ENCODE results near the gene RRAGB.
A peak's percentile ranks its signal among the peaks of the same experiment; 100 is the strongest.

DNA sequence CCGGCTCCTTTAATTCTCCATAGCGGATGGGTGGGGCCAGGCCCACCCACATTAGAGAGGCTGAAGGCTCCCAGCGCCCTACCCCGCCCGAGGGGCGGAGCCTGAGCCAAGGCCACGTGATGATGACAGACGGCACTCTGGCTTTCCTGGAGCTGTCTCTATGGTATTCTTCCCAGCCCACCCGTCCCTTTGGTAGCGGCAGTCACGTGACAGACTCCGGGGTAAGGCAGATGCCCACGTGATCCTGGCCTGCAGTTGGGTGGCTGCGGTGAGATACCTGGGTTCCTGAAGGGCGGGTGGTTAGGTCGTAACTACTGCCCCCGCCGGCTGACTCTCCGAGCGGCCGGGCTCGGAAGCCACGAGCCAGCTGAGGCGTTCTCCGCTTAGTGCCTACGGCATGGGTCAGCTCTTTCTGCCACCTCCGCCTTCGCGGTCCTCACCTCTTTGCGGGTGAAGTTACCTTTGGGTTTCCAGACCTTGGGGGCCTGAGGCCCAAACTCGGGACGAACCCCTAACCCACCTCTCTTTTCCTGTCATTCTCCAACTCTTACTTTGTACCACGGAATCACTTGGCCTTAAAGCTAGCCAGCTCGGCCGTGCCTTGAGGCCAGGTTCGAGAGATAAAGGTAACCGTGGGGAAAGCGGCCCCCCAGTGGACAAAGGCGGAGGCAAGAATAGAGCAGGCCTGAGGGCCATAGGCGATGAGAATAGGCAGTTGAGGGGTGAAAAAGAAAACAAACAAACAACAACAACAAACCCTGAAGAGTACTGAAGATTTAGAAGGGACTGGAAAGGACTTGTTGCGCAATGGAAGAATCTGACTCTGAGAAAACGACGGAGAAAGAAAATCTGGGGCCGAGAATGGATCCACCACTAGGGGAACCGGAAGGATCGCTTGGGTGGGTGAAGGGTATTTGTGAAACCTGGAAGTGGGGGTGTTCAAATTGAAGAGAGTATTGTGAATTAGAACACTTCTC, at the start of gene RRAGB:
- TF ChIP-seq, protein P1, sequence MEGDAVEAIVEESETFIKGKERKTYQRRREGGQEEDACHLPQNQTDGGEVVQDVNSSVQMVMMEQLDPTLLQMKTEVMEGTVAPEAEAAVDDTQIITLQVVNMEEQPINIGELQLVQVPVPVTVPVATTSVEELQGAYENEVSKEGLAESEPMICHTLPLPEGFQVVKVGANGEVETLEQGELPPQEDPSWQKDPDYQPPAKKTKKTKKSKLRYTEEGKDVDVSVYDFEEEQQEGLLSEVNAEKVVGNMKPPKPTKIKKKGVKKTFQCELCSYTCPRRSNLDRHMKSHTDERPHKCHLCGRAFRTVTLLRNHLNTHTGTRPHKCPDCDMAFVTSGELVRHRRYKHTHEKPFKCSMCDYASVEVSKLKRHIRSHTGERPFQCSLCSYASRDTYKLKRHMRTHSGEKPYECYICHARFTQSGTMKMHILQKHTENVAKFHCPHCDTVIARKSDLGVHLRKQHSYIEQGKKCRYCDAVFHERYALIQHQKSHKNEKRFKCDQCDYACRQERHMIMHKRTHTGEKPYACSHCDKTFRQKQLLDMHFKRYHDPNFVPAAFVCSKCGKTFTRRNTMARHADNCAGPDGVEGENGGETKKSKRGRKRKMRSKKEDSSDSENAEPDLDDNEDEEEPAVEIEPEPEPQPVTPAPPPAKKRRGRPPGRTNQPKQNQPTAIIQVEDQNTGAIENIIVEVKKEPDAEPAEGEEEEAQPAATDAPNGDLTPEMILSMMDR (IDR thresholded peaks at IDR 0.05; ENCODE audit: low read length): peak; percentile 70
- TF ChIP-seq EZH2 (optimal IDR thresholded peaks at IDR 0.05; ENCODE audit: low read depth, low read length): no peak
- TF ChIP-seq EZH2phosphoT487 (IDR thresholded peaks at IDR 0.05; ENCODE audit: low read length): no peak
